ENCODE data around the gene TNS4. TPM values are rescaled to one million over a fixed set of nuclear protein-coding genes. Genes with fewer than 3 reads are reported as not detected.
A peak's percentile ranks its signal among the peaks of the same experiment; 100 is the strongest.

Gene TNS4
- total RNA-seq, 1 experiment from 2014 or later: 522 TPM

DNA sequence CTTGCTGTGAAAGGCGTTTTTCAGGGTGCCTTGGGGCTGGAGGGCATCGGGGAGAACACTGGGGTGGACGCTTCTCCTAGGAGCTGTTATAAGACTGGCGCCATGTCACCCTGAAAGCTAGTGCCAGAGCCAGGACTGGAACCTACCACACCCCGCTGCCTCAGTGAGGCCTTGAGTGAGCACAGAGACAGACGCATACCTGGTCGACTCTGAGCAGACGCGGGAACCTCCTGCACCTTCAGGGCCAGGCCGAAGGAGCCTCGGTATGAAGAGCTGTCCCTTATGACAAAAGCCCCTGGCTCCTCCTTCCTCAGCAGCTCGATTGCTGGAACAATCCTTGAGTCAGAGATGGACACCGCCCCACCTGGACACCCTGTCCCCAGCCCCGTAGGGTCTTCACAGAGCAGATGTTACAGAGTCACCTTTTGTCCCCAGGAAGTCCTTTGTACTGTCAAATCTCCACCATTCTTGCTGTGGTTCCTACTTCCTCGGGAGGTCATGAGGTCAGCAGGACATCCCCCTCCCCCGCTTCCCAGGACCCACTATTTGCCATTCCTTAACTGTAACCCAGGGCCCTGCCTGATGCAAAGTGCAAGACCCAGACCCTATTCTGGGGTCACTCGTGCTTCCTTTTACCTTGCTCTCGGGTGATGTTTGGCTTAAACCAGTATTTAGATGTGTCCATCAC, 17.0 kb downstream of the TNS4 start:
- H3K27me3 Mint-ChIP-seq (ENCODE audit: insufficient read depth, unreplicated experiment): no peaks in the 10 kb centered on the region
- BruUV-seq (replicated peaks): no TSS peak
- H3K4me3 Mint-ChIP-seq (ENCODE audit: unreplicated experiment): peak overlapping the region; percentile 54
- intact Hi-C loops (cut with micrococcal nuclease): no loop called here
- ChIA-PET CTCF (interaction anchor here (1.6 kb wide), 1 partner anchor 48 kb away, joined by 8 read pairs; no protein-coding TSS in a partner anchor), POLR2A (interaction anchor here (0.8 to 21.4 kb wide), 10 partner anchors 10 to 1204 kb away, joined by 3 to 703 read pairs (median 32); partner anchors contain the start of gene TNS4)
- no peaks in the 10 kb centered on the region for H3K9me3 Mint-ChIP-seq (ENCODE audit: unreplicated experiment)
- no peak for DNase-seq (ENCODE audit: unreplicated experiment)
- H3K4me1 Mint-ChIP-seq (ENCODE audit: insufficient read depth, unreplicated experiment): peaks cover 79% of the 10 kb centered on the region
- H3K36me3 Mint-ChIP-seq (ENCODE audit: insufficient read depth, unreplicated experiment): peaks cover 100% of the 10 kb centered on the region
- TF ChIP-seq, protein P1, sequence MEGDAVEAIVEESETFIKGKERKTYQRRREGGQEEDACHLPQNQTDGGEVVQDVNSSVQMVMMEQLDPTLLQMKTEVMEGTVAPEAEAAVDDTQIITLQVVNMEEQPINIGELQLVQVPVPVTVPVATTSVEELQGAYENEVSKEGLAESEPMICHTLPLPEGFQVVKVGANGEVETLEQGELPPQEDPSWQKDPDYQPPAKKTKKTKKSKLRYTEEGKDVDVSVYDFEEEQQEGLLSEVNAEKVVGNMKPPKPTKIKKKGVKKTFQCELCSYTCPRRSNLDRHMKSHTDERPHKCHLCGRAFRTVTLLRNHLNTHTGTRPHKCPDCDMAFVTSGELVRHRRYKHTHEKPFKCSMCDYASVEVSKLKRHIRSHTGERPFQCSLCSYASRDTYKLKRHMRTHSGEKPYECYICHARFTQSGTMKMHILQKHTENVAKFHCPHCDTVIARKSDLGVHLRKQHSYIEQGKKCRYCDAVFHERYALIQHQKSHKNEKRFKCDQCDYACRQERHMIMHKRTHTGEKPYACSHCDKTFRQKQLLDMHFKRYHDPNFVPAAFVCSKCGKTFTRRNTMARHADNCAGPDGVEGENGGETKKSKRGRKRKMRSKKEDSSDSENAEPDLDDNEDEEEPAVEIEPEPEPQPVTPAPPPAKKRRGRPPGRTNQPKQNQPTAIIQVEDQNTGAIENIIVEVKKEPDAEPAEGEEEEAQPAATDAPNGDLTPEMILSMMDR (IDR thresholded peaks at IDR 0.05; ENCODE audit: unreplicated experiment): no peak
- peak overlapping the region; percentile 89 for H3K27ac Mint-ChIP-seq (ENCODE audit: low read depth, unreplicated experiment)

DNA sequence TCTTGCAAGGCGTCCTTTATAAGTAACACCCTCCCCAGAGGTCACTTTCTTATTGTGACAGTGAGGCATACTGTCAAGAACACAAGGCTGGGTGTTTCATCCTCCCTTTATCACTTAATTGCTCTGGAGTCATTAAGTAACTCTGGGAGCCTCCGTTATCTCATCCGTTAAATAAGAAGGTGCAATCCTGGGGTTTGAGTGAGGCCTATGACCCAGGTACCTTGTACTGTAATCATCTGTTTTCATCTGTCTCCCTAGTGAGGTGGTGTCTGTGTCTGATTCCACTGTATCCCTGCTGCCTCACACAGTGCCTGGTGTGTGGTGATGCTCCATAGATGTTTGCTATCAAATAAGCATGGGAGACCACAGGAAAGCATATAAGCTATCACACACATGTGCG, 17.7 kb downstream of the TNS4 start:
- Mint-ChIP-seq H3K27me3 (ENCODE audit: insufficient read depth, unreplicated experiment) (no peaks in the 10 kb centered on the region), H3K4me1 (ENCODE audit: insufficient read depth, unreplicated experiment) (peaks cover 83% of the 10 kb centered on the region), H3K36me3 (ENCODE audit: insufficient read depth, unreplicated experiment) (peaks cover 100% of the 10 kb centered on the region), H3K4me3 (ENCODE audit: unreplicated experiment) (peak overlapping the region; percentile 51), H3K9me3 (ENCODE audit: unreplicated experiment) (no peaks in the 10 kb centered on the region), H3K27ac (ENCODE audit: low read depth, unreplicated experiment) (peak overlapping the region; percentile 89)
- ChIA-PET CTCF (interaction anchor here (1.6 kb wide), 1 partner anchor 49 kb away, joined by 8 read pairs; no protein-coding TSS in a partner anchor), POLR2A (interaction anchor here (2.6 to 21.4 kb wide), 5 partner anchors 9 to 51 kb away, joined by 14 to 703 read pairs (median 199); partner anchors contain the start of gene TNS4)
- no peak for DNase-seq (ENCODE audit: unreplicated experiment)
- TF ChIP-seq, protein P1 (IDR thresholded peaks at IDR 0.05; ENCODE audit: unreplicated experiment): no peak
- intact Hi-C loops (cut with micrococcal nuclease): no loop called here
- no TSS peak for BruUV-seq (replicated peaks)

DNA sequence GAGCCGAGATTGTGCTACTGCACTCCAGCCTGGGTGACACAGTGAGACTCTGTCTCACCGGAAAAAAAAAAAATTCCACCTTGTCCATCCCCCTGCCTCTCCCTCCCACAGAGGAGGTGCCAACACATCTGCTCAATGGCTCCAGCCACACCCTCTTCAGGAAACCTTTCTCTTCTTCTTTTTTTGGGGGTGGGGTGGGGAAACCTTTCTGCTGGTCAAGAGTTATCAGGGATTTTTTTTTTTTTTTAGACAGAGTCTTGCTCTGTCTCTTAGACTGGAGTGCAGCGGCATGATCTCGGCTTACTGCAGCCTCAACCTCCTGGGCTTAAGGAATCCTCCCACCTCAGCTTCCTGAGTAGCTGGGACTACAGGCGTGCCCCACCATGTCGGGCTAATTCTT, 18.7 kb downstream of the TNS4 start:
- Mint-ChIP-seq H3K36me3 (ENCODE audit: insufficient read depth, unreplicated experiment) (peaks cover 100% of the 10 kb centered on the region), H3K4me3 (ENCODE audit: unreplicated experiment) (peak overlapping the region; percentile 54), H3K9me3 (ENCODE audit: unreplicated experiment) (no peaks in the 10 kb centered on the region), H3K4me1 (ENCODE audit: insufficient read depth, unreplicated experiment) (peaks cover 81% of the 10 kb centered on the region), H3K27me3 (ENCODE audit: insufficient read depth, unreplicated experiment) (no peaks in the 10 kb centered on the region), H3K27ac (ENCODE audit: low read depth, unreplicated experiment) (peak overlapping the region; percentile 89)
- TF ChIP-seq, protein P1 (IDR thresholded peaks at IDR 0.05; ENCODE audit: unreplicated experiment): no peak
- ChIA-PET CTCF (interaction anchor here (1.6 kb wide), 1 partner anchor 50 kb away, joined by 8 read pairs; no protein-coding TSS in a partner anchor), POLR2A (interaction anchor here (1.1 to 21.4 kb wide), 7 partner anchors 8 to 66 kb away, joined by 3 to 703 read pairs (median 38); partner anchors contain the start of gene TNS4)
- peak; percentile 80 for DNase-seq (ENCODE audit: unreplicated experiment)
- intact Hi-C loops (cut with micrococcal nuclease): no loop called here
- no TSS peak for BruUV-seq (replicated peaks)

DNA sequence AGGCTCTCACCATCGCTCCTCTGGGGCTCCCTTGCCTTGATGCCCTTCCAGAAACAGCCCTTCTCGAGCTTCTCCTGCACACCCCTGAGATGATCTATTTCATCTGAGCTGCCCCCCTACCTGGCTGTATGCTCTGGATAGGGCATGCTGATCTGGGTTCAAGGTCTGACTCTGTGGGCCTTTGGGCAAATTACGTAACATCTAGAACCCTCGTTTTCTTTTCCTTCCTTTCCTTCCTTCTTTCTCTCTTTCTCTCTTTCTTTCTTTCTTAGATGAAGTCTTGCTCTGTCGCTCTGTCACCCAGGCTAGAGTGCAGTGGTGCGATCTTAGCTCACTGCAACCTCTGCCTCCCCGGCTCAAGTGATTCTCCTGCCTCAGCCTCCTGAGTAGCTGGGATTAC, 20.3 kb downstream of the TNS4 start:
- Mint-ChIP-seq H3K27me3 (ENCODE audit: insufficient read depth, unreplicated experiment) (no peaks in the 10 kb centered on the region), H3K4me3 (ENCODE audit: unreplicated experiment) (peak overlapping the region; percentile 22), H3K9me3 (ENCODE audit: unreplicated experiment) (no peaks in the 10 kb centered on the region), H3K27ac (ENCODE audit: low read depth, unreplicated experiment) (peak overlapping the region; percentile 89), H3K4me1 (ENCODE audit: insufficient read depth, unreplicated experiment) (peaks cover 70% of the 10 kb centered on the region), H3K36me3 (ENCODE audit: insufficient read depth, unreplicated experiment) (peaks cover 100% of the 10 kb centered on the region)
- no TSS peak for BruUV-seq (replicated peaks)
- no peak for DNase-seq (ENCODE audit: unreplicated experiment)
- TF ChIP-seq, protein P1 (IDR thresholded peaks at IDR 0.05; ENCODE audit: unreplicated experiment): no peak
- POLR2A ChIA-PET: interaction anchor here (0.6 to 21.4 kb wide), 8 partner anchors 9 to 162 kb away, joined by 3 to 703 read pairs (median 20); partner anchors contain the start of gene TNS4
- intact Hi-C loops (cut with micrococcal nuclease): loop anchor here (2.0 kb wide), 1 partner anchor 16 kb away; no protein-coding TSS in a partner anchor
- CTCF ChIA-PET: interaction anchor here (0.5 to 1.2 kb wide), 5 partner anchors 46 to 1048 kb away, joined by 3 to 5 read pairs (median 4); no protein-coding TSS in a partner anchor
